Ovary (tissue), 3 donors: ENCODE results near the gene DGKD.

Source experiments
- CTCF ChIP-seq, 3 donors: fragments of 450-650 bp in 2 of 3; fragments of 200-600 bp in 1 of 3; IDR thresholded peaks; one replicate each; pipeline versions ENCODE4 v1.5.1 to v1.8.0; 2016 to 2022; ENCODE audit warnings: antibody characterized with exemption in 3 of 3, mild to moderate bottlenecking in 1 of 3
- EP300 ChIP-seq: sonication (generic); formaldehyde crosslinking; IDR thresholded peaks from one replicate; pipeline ENCODE4 v1.6.1; 2017; ENCODE audit warnings: antibody characterized with exemption
- POLR2A ChIP-seq: fragments of 450-650 bp; IDR thresholded peaks from one replicate; pipeline ENCODE4 v1.6.1; 2017; ENCODE audit warnings: antibody characterized with exemption, mild to moderate bottlenecking, moderate library complexity
- donor health status: DM: no; HTN: no; CAD: no.

DNA sequence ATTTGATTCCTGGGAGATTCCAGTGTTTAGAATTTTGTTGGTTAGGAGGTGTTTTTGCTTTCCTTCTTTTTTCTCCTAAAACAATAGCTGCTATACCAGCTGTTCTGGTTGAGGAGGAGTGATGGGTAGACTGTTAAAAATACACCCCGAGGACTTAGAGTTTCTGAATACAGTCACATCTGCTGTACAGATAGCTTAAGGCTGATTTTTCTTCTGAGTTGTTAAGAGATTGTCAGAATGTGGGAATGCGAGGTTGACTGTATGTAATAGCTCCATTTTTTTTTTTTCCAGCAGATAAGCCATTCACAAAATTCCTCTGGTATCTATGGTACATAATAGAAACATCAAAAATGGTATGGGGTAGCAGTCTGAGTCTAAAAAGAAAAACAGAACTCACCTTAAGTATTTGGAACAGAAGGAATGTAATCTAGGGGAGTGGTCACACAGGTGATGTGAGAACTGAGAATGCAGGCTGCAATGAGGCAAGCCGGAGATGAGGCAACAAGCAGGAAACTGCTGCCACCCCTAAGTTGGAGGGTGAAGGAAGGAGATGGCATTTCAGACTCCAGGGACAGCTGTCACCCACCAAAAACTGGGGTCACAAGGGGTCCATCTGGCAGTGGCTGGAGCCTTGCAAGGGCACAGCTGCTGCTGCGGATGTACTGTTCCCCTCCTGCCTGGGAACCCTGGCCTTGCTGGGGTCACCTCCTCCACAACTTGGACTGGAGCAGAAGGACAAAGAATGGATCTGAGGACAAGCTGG is 2.4 kb downstream of the DGKD start:
- no peak for TF ChIP-seq POLR2A
- no peak for TF ChIP-seq CTCF (IDR thresholded peaks at IDR 0.05)
- no peak for TF ChIP-seq EP300
